NOMO-1 treated with DMSO at 0.1 percent for 48 hours (cell line): Measurements from ENCODE around the gene ERLEC1.
"Not testable (repeated sequence)": the region's sequence is repeated elsewhere in the genome, so short reads cannot be mapped to it uniquely, and the experiment has no call there.

Source experiments
- DNase-seq: peaks from one replicate; lab custom pipeline; 2025; ENCODE audit not compliant: unreplicated experiment; lab: John Stamatoyannopoulos, UW

Gene ERLEC1

GRCh38 chr2:53829273-53829979, 42.6 kb downstream of the ERLEC1 start:
- DNase-seq = no peak

- not testable (repeated sequence) for DNase-seq
Measured at GRCh38 chr2:53829980-53830290, 43.1 kb downstream of the ERLEC1 start.

- DNase-seq = no peak
Measured at GRCh38 chr2:53840580-53840979, 53.7 kb downstream of the ERLEC1 start.

GRCh38 chr2:53841651-53842050, 54.8 kb downstream of the ERLEC1 start:
- not testable (repeated sequence) for DNase-seq

GRCh38 chr2:53842891-53843290, 56.0 kb downstream of the ERLEC1 start:
- DNase-seq = no peak

- no peak for DNase-seq
Measured at GRCh38 chr2:53843595-53843994, 56.8 kb downstream of the ERLEC1 start.

GRCh38 chr2:53848062-53848461, 61.2 kb downstream of the ERLEC1 start:
- DNase-seq = peak; percentile 26

GRCh38 chr2:53851052-53851757, 64.4 kb downstream of the ERLEC1 start:
- DNase-seq = not testable (repeated sequence)

- DNase-seq = no peak
Measured at GRCh38 chr2:53852532-53852931, 65.7 kb downstream of the ERLEC1 start.

- no peak for DNase-seq
Measured at GRCh38 chr2:53854678-53855077, 67.8 kb downstream of the ERLEC1 start.

GRCh38 chr2:53856272-53856671, 69.4 kb downstream of the ERLEC1 start:
- no peak for DNase-seq

GRCh38 chr2:53859206-53860181, 72.7 kb downstream of the ERLEC1 start, which contains the start of gene GPR75:
GPR75 (minus strand) TSS chr2:53859967; CDS start chr2:53854756, 5,211 bp downstream.
- DNase-seq = no peak

- no peak for DNase-seq
Measured at GRCh38 chr2:53861824-53862223, 75.0 kb downstream of the ERLEC1 start.

GRCh38 chr2:53863538-53864227, 76.8 kb downstream of the ERLEC1 start:
- DNase-seq = no peak

GRCh38 chr2:53865264-53865663, 78.4 kb downstream of the ERLEC1 start:
- DNase-seq = no peak

GRCh38 chr2:53865962-53866361, 79.1 kb downstream of the ERLEC1 start:
- DNase-seq = no peak

- no peak for DNase-seq
Measured at GRCh38 chr2:53867169-53867568, 80.3 kb downstream of the ERLEC1 start.

GRCh38 chr2:53867773-53868172, 80.9 kb downstream of the ERLEC1 start:
- no peak for DNase-seq
